ENCODE data around the gene LMNTD2. TPM values are rescaled to one million over a fixed set of nuclear protein-coding genes. Genes with fewer than 3 reads are reported as not detected.

Gene LMNTD2
- total RNA-seq, 1 experiment from 2014 or later: 7.8 TPM

DNA sequence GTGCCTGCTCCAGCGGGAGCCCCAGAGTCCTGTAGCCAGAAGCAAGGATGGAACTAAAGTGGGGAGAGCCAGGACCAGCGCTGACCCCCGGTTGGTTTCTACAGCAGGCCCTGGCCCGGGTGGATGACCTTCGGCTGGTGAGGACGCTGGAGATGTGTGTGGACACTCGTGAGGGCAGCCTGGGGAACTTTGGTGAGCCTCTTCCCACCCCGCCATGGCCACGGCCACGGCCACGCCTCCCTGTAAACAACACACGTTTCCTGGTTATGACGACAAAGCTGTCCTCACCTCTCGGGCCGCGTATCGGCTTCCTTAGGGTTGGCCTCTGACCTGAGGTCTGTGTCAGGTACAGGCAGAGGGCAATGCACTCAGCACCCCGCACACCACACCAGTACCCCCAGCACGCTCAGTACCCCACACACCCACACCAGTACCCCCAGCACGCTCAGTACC, 19.1 kb downstream of the LMNTD2 start:
- Mint-ChIP-seq H3K36me3 (ENCODE audit: insufficient read depth, unreplicated experiment) (peaks cover 18% of the 10 kb centered on the region), H3K4me1 (ENCODE audit: low read depth, unreplicated experiment) (peaks cover under 1% of the 10 kb centered on the region), H3K27me3 (ENCODE audit: unreplicated experiment) (no peaks in the 10 kb centered on the region), H3K9me3 (ENCODE audit: low read depth, unreplicated experiment) (no peaks in the 10 kb centered on the region), H3K27ac (ENCODE audit: unreplicated experiment) (no peak overlapping the region), H3K4me3 (ENCODE audit: low read depth, unreplicated experiment) (no peak overlapping the region)
- DNase-seq: no peak
- BruUV-seq (replicated peaks): no TSS peak
- CTCF ChIA-PET: no interaction called here
- TF ChIP-seq, protein P1, sequence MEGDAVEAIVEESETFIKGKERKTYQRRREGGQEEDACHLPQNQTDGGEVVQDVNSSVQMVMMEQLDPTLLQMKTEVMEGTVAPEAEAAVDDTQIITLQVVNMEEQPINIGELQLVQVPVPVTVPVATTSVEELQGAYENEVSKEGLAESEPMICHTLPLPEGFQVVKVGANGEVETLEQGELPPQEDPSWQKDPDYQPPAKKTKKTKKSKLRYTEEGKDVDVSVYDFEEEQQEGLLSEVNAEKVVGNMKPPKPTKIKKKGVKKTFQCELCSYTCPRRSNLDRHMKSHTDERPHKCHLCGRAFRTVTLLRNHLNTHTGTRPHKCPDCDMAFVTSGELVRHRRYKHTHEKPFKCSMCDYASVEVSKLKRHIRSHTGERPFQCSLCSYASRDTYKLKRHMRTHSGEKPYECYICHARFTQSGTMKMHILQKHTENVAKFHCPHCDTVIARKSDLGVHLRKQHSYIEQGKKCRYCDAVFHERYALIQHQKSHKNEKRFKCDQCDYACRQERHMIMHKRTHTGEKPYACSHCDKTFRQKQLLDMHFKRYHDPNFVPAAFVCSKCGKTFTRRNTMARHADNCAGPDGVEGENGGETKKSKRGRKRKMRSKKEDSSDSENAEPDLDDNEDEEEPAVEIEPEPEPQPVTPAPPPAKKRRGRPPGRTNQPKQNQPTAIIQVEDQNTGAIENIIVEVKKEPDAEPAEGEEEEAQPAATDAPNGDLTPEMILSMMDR (IDR thresholded peaks at IDR 0.05; ENCODE audit: unreplicated experiment): no peak
- intact Hi-C loops (cut with micrococcal nuclease; ENCODE audit: unreplicated experiment): no loop called here

DNA sequence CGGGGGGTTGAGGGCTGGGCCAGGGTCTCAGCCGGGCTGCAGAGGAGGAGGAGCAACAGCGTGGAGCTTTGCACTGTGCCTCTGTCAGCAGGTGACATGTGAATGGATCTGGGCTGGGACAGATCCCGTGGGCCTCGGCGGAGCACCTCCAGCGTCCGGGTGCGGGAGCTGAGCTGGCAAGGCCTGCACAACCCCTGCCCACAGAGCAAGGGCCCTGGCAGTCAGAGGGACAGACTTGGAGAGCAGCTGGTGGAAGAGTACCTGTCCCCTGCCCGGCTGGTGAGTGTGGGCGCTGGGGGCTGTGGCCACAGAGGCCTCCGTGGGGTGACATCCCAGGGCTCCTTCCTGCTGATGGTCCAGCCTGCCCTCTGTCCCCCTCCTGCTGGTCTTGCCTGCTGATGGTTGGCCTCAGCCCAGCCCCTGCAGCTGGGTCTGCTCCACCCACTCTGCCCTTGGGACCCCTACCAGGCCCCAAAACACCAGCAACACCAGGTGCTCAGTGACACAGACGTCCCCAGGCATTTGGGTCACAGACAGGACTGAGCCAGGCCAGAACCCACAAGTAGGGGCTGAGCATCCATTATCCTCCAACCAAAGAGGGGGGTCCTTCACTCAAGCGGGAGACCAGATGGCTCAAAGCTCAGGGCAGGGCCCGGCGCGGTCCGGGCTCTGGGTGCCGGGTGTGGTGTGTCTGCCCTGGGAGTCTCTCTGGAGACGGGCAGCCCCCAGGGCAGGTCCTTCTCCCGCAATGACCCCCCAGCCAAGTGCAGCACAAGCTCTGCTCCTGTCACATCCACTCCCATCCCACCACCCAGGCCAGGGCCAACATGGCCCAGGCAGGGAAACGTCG, 19.7 kb downstream of the LMNTD2 start:
- BruUV-seq (replicated peaks): no TSS peak

DNA sequence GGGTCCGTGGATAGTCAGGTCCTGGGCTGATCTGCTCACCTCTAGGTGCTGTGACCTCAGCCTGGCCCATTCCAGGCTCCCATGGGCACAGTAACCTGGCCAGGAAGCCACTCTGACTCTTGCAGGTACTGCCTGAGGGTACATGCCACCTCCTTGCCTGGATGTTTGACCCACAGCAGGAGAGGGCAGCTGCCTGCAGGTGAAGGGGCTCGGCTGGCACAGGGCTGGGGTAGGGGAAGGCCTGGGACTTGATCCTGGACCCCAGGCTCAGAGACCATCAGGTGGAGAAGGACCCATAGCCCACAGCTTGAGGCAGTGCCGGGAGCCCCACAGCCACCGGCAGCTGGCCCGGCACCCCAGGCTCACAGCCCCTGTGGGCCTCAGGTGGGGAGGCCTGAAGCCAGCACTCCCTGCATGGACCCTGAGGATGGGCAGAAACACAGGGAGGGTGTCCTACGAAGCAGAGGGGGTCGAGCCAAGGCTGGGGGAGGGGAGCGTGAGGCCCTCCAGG, 20.5 kb downstream of the LMNTD2 start:
- intact Hi-C loops (cut with micrococcal nuclease; ENCODE audit: unreplicated experiment): no loop called here
- no peak for DNase-seq
- no peaks in the 10 kb centered on the region for H3K9me3 Mint-ChIP-seq (ENCODE audit: low read depth, unreplicated experiment)
- BruUV-seq (replicated peaks): no TSS peak
- CTCF ChIA-PET: no interaction called here
- TF ChIP-seq, protein P1 (IDR thresholded peaks at IDR 0.05; ENCODE audit: unreplicated experiment): no peak
- peaks cover 7% of the 10 kb centered on the region for H3K4me1 Mint-ChIP-seq (ENCODE audit: low read depth, unreplicated experiment)
- H3K27ac Mint-ChIP-seq (ENCODE audit: unreplicated experiment): no peak overlapping the region
- no peak overlapping the region for H3K4me3 Mint-ChIP-seq (ENCODE audit: low read depth, unreplicated experiment)
- no peaks in the 10 kb centered on the region for H3K27me3 Mint-ChIP-seq (ENCODE audit: unreplicated experiment)
- H3K36me3 Mint-ChIP-seq (ENCODE audit: insufficient read depth, unreplicated experiment): peaks cover 28% of the 10 kb centered on the region

More for the DNA sequence above, 19.7 kb downstream of the LMNTD2 start:
- H3K4me3 Mint-ChIP-seq (ENCODE audit: low read depth, unreplicated experiment): no peak overlapping the region
- H3K36me3 Mint-ChIP-seq (ENCODE audit: insufficient read depth, unreplicated experiment): peaks cover 24% of the 10 kb centered on the region
- TF ChIP-seq, protein P1 (IDR thresholded peaks at IDR 0.05; ENCODE audit: unreplicated experiment): no peak
- no peak for DNase-seq
- no peaks in the 10 kb centered on the region for H3K9me3 Mint-ChIP-seq (ENCODE audit: low read depth, unreplicated experiment)
- no peak overlapping the region for H3K27ac Mint-ChIP-seq (ENCODE audit: unreplicated experiment)
- intact Hi-C loops (cut with micrococcal nuclease; ENCODE audit: unreplicated experiment): no loop called here
- CTCF ChIA-PET: no interaction called here
- H3K27me3 Mint-ChIP-seq (ENCODE audit: unreplicated experiment): no peaks in the 10 kb centered on the region
- peaks cover 7% of the 10 kb centered on the region for H3K4me1 Mint-ChIP-seq (ENCODE audit: low read depth, unreplicated experiment)

DNA sequence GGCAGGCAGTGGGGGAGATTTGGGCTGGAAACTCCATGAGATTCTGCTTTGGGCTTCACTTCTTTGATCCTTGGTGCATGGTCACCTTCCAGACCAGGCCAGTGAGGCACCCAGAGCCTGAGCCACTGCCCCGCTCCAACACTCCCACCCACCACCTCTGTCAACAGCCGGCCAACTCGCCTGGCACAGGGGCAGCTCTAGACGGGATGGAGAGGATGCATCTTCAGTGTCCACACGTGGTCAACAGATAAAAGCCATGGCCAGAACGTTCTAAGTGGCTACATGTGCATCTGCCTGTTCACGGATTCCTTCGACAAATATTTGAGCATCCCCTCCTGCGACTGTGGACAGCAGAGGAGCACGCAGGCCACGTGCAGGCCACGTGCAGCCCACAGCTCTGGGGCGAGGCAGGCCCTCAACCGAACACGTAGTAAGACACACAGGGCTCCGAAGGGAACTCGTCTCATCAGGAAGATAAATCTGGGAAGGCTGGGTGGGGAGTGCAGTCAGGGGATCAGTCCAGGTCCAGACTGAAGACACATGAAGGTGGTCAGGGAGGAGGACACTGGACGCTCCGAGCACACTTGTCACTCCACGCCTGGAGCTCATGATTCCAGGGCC, 22.0 kb downstream of the LMNTD2 start:
- CTCF ChIA-PET: no interaction called here
- Mint-ChIP-seq H3K27me3 (ENCODE audit: unreplicated experiment) (no peaks in the 10 kb centered on the region), H3K9me3 (ENCODE audit: low read depth, unreplicated experiment) (no peaks in the 10 kb centered on the region), H3K27ac (ENCODE audit: unreplicated experiment) (no peak overlapping the region), H3K36me3 (ENCODE audit: insufficient read depth, unreplicated experiment) (peaks cover 43% of the 10 kb centered on the region), H3K4me1 (ENCODE audit: low read depth, unreplicated experiment) (peaks cover 7% of the 10 kb centered on the region), H3K4me3 (ENCODE audit: low read depth, unreplicated experiment) (no peak overlapping the region)
- TF ChIP-seq, protein P1 (IDR thresholded peaks at IDR 0.05; ENCODE audit: unreplicated experiment): no peak
- intact Hi-C loops (cut with micrococcal nuclease; ENCODE audit: unreplicated experiment): no loop called here
- no TSS peak for BruUV-seq (replicated peaks)
- no peak for DNase-seq
